ENCODE measurements around the gene ZNF771. TPM values are rescaled to one million over a fixed set of nuclear protein-coding genes. Genes with fewer than 3 reads are reported as not detected.
A peak's percentile ranks its signal among the peaks of the same experiment; 100 is the strongest.

Gene ZNF771
- total RNA-seq, 1 donor, result 12.6 TPM

DNA sequence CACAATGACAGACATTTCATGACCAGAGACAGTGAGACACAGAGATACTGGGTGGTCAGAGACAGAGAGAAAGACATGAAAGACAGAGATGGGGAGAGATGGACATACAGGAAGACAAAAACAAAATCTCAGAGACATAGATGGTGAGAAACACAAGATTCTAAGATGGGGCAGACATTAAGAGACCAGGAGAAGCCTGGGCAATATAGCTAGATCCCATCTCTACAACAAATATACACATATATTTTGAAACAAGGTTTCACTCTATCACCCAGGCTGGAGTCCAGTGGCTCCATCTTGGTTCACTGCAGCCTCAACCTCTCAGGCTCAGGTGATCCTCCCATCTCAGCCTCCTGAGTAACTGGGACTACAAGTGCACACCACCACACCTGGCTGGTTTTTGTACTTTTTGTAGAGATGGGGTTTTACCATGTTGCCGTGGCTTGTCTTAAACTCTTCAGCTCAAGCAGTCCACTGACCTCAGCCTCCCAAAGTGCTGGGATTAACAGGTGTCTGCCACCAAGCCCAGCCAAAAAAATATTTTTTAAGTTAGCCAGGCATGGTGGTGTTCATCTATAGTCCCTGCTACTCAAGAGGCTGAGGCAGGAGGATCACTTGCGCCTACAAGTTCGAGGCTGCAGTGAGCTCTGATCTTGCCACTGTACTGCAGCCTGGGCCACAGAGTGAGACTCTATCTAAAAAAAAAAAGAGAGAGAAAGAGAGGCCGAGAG is 27.2 kb upstream of the ZNF771 start:
- TF ChIP-seq, protein P1, sequence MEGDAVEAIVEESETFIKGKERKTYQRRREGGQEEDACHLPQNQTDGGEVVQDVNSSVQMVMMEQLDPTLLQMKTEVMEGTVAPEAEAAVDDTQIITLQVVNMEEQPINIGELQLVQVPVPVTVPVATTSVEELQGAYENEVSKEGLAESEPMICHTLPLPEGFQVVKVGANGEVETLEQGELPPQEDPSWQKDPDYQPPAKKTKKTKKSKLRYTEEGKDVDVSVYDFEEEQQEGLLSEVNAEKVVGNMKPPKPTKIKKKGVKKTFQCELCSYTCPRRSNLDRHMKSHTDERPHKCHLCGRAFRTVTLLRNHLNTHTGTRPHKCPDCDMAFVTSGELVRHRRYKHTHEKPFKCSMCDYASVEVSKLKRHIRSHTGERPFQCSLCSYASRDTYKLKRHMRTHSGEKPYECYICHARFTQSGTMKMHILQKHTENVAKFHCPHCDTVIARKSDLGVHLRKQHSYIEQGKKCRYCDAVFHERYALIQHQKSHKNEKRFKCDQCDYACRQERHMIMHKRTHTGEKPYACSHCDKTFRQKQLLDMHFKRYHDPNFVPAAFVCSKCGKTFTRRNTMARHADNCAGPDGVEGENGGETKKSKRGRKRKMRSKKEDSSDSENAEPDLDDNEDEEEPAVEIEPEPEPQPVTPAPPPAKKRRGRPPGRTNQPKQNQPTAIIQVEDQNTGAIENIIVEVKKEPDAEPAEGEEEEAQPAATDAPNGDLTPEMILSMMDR (IDR thresholded peaks at IDR 0.05; ENCODE audit: insufficient read depth, low read length), result no peak
- no peak for DNase-seq (ENCODE audit: low read depth)
- H3K4me3 ChIP-seq (ENCODE audit: low read depth, low read length), result no peak overlapping the region

DNA sequence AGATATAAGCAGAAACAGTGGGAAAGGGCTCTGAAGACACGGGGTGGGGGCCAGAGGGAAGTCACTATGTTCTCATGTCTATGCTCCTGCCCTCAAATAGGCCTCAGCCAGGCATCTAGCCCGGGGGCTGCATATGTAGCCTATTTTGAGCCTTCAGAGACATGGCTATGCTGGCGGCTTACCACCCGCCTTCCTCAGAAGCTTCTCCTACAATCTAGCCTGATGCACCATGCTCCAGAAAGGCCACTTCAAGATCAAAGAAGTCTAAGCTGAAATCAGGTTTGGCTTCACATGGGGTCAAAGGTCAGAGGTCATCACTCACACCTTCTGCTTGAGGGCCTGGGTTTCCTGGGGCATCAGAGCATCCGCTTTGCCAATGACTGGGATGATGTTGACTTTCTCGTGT is 26.6 kb upstream of the ZNF771 start:
- TF ChIP-seq, protein P1 (IDR thresholded peaks at IDR 0.05; ENCODE audit: insufficient read depth, low read length), result no peak
- DNase-seq (ENCODE audit: low read depth), result no peak
- no peak overlapping the region for H3K4me3 ChIP-seq (ENCODE audit: low read depth, low read length)

DNA sequence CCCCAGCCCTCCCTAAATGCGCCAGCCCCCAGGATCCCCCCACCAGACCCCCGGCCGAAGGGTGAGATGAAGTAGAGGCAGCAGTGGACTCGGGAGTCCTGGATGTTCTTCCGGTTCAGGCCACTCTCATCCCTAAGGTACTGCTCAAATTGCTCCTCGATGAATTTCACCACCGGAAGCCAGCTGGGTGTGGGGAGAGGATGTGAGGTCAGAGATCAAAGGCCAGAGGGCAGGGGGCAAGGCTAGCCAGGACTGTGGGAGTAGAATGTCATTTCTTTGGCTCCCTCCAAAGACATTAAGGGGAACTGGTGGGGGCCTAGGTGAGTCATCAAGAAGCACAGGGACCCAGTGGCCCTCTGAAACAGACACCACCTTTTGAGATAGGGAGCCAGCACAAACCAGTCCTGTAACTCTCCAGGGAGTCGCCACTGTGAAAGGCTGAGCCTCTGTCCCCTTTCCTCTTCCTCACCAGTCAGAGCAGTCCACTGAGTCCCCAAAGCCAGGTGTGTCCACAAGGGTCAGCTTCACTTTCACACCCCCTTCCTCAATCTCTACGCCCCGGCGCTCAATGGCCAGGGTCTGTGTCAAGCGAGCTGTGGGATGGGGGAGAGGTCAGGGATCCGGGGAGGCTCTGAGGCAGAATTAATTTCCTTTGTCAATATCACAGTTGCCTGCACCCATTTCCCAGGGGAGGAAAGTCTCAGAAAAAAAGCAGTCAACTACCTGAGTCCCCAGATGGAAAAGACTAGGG is 25.9 kb upstream of the ZNF771 start:
- H3K4me3 ChIP-seq (ENCODE audit: low read depth, low read length), result no peak overlapping the region
- DNase-seq (ENCODE audit: low read depth), result no peak
- TF ChIP-seq, protein P1 (IDR thresholded peaks at IDR 0.05; ENCODE audit: insufficient read depth, low read length), result no peak

DNA sequence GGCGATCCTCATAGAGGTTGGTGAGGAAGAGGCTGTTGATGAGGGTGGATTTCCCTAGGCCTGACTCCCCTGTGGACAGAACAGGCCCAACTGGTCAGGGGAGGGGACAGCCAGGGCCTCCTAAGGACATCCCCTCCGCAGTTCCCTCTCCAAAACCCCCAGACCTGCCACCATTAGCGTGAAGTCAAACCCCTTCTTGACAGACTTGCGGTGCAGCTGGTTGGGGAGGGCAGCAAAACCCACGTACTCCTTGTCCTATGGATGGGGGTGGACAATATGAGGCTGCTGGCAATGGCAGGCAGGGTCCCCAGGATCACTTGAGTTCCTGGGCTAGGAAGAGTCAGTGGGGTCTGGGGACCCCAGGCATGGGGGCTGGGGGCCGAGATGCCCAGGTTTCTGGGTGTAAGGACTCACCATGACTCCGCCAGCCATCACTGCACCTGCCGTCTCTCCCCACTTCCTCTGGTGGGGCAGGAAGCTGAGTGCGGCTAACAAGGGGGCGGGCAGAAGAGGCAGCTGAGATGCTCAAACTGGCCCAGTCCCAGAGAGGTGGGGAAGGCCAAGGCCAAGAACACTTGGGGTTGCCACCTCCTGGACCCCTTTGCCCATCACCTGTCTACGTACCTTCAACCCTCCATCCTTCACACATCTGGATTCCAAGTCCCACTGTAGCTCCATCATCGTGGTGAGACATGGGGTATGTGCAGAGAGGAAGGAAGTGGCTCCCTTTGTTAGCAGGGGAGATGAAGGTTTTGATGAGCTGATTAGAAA is 25.1 kb upstream of the ZNF771 start, which contains the start of gene SEPTIN1:
TSS of gene SEPTIN1 (minus strand) at position 451 of the 771 bp plus-strand sequence. CDS start at position 432, 19 bp downstream.
- TF ChIP-seq, protein P1 (IDR thresholded peaks at IDR 0.05; ENCODE audit: insufficient read depth, low read length), result no peak
- DNase-seq (ENCODE audit: low read depth), result no peak
- H3K4me3 ChIP-seq (ENCODE audit: low read depth, low read length), result no peak within 1 kb of the TSS

DNA sequence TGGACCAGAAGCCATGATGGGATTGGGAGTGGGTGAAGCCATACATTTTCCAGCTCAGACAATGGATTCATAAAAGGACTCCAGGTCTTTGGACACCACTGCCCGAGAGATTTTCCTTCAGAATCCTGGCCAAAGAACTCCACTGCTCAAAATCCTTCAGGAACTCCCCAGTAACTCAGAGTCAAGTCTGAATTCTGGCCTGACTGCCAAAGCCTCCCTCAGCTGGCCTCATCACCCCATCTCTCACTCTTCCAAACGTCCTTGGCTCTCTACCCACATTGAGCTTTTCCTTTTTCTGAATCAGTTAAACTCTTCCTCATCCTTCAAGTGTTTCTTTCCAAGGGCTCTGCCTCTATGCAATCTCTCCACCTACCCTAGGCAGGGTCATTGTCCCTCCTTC is 23.9 kb upstream of the ZNF771 start:
- H3K4me3 ChIP-seq (ENCODE audit: low read depth, low read length), result no peak overlapping the region
- DNase-seq (ENCODE audit: low read depth), result no peak
- TF ChIP-seq, protein P1 (IDR thresholded peaks at IDR 0.05; ENCODE audit: insufficient read depth, low read length), result no peak

DNA sequence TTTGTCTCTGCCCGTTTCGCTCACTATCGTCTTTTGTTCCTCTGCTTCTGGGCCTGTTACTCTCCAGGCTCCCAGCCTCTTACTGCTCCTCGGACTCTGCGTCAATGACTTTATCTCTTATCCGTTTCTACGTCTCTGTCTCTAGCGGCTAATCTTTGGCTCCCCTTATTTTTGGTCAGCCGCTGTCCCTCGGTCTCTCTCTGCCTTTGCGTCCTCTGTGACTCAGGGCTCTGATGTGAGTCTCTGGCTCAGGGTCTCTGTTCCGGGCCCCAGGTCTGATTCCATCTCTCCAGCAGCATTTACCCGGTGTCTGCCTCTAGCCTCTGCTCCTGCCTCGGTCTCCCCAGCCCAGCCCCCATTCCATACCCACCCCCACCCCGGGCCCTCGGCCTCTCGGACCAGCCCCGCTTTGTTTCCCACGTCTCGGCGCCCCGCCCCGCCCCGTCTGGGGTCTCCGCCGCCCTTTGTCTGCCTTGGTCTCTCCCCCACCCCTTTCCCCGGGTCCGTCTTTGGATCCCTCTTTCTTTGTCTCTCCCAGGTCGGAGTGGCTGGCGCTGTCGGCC is 12.7 kb upstream of the ZNF771 start:
- peak overlapping the region; percentile 82 for H3K4me3 ChIP-seq (ENCODE audit: low read depth, low read length)
- DNase-seq (ENCODE audit: low read depth), result peak; percentile 64
- TF ChIP-seq, protein P1 (IDR thresholded peaks at IDR 0.05; ENCODE audit: insufficient read depth, low read length), result no peak

Measured in fibroblast of the aortic adventitia (primary cell).